Testis (tissue), 2 donors: ENCODE data around the gene CDH20.

Experiments
- CTCF ChIP-seq, 3 experiments: fragments of 450-650 bp in 2 of 3; fragments of 200-600 bp in 1 of 3; sonication (generic) in 1 of 3; IDR thresholded peaks; one replicate each; pipeline ENCODE4 v1.5.1; 2016 to 2019; ENCODE audit warnings: antibody characterized with exemption in 3 of 3, mild to moderate bottlenecking in 2 of 3, moderate library complexity in 1 of 3
- POLR2A ChIP-seq: fragments of 450-650 bp; IDR thresholded peaks from one replicate; pipeline ENCODE4 v1.6.1; 2017; ENCODE audit warnings: antibody characterized with exemption, mild to moderate bottlenecking, moderate library complexity

GRCh38 chr18:61572084-61572655 lies 238.9 kb downstream of the CDH20 start:
- TF ChIP-seq CTCF (IDR thresholded peaks at IDR 0.05) (no peak), POLR2A (no peak)
